ENCODE data around the gene TBXT.

Gene TBXT

GRCh38 chr6:166143011-166143410, 24.6 kb downstream of the TBXT start:
- TF ChIP-seq REST (IDR thresholded peaks at IDR 0.05; ENCODE audit: insufficient read depth in 1 of 2, low read depth in 2 of 2, low read length in 2 of 2) (no peak), TAF1 (IDR thresholded peaks at IDR 0.05; ENCODE audit: borderline replicate concordance, insufficient read depth, low read length) (no peak), FOXP2 (optimal IDR thresholded peaks at IDR 0.05; ENCODE audit: borderline replicate concordance, extremely low read depth, extremely low read length, insufficient read depth) (no peak), SIN3A (IDR thresholded peaks at IDR 0.05; ENCODE audit: borderline replicate concordance, insufficient read depth, low read length) (no peak)

GRCh38 chr6:166127624-166128472, 39.8 kb downstream of the TBXT start:
- TF ChIP-seq POLR2AphosphoS5 (IDR thresholded peaks at IDR 0.05; ENCODE audit: low read depth, low read length): no peak
- no peak for TF ChIP-seq TAF1 (IDR thresholded peaks at IDR 0.05; ENCODE audit: borderline replicate concordance, insufficient read depth, low read length)
- TF ChIP-seq REST (IDR thresholded peaks at IDR 0.05; ENCODE audit: insufficient read depth in 1 of 2, low read depth in 2 of 2, low read length in 2 of 2): no peak
- TF ChIP-seq FOXP2 (optimal IDR thresholded peaks at IDR 0.05; ENCODE audit: borderline replicate concordance, extremely low read depth, extremely low read length, insufficient read depth): no peak
- no peak for TF ChIP-seq SIN3A (IDR thresholded peaks at IDR 0.05; ENCODE audit: borderline replicate concordance, insufficient read depth, low read length)

- TF ChIP-seq POLR2AphosphoS5 (IDR thresholded peaks at IDR 0.05; ENCODE audit: low read depth, low read length) (no peak), FOXP2 (optimal IDR thresholded peaks at IDR 0.05; ENCODE audit: borderline replicate concordance, extremely low read depth, extremely low read length, insufficient read depth) (no peak), TAF1 (IDR thresholded peaks at IDR 0.05; ENCODE audit: borderline replicate concordance, insufficient read depth, low read length) (no peak), SIN3A (IDR thresholded peaks at IDR 0.05; ENCODE audit: borderline replicate concordance, insufficient read depth, low read length) (no peak), REST (IDR thresholded peaks at IDR 0.05; ENCODE audit: insufficient read depth in 1 of 2, low read depth in 2 of 2, low read length in 2 of 2) (no peak)
These were observed 45.9 kb downstream of the TBXT start for GRCh38 chr6:166121726-166122125.

GRCh38 chr6:166119116-166119911, 48.3 kb downstream of the TBXT start:
- TF ChIP-seq SIN3A (IDR thresholded peaks at IDR 0.05; ENCODE audit: borderline replicate concordance, insufficient read depth, low read length) (no peak), POLR2AphosphoS5 (IDR thresholded peaks at IDR 0.05; ENCODE audit: low read depth, low read length) (no peak), TAF1 (IDR thresholded peaks at IDR 0.05; ENCODE audit: borderline replicate concordance, insufficient read depth, low read length) (no peak), FOXP2 (optimal IDR thresholded peaks at IDR 0.05; ENCODE audit: borderline replicate concordance, extremely low read depth, extremely low read length, insufficient read depth) (no peak), REST (IDR thresholded peaks at IDR 0.05; ENCODE audit: insufficient read depth in 1 of 2, low read depth in 2 of 2, low read length in 2 of 2) (no peak)
